ENCODE results near the gene PTPRN2. TPM values are rescaled to one million over a fixed set of nuclear protein-coding genes. Genes with fewer than 3 reads are reported as not detected.
A peak's percentile ranks its signal among the peaks of the same experiment; 100 is the strongest.
"Not testable (repeated sequence)": the region's sequence is repeated elsewhere in the genome, so short reads cannot be mapped to it uniquely, and the experiment has no call there.

PTPRN2 gene
- total and polyA plus RNA-seq, 2 of the 13 experiments (the other 11 are each of a cell fraction or from before 2014, with no cell fraction given): 2.5 to 24.2 TPM

DNA sequence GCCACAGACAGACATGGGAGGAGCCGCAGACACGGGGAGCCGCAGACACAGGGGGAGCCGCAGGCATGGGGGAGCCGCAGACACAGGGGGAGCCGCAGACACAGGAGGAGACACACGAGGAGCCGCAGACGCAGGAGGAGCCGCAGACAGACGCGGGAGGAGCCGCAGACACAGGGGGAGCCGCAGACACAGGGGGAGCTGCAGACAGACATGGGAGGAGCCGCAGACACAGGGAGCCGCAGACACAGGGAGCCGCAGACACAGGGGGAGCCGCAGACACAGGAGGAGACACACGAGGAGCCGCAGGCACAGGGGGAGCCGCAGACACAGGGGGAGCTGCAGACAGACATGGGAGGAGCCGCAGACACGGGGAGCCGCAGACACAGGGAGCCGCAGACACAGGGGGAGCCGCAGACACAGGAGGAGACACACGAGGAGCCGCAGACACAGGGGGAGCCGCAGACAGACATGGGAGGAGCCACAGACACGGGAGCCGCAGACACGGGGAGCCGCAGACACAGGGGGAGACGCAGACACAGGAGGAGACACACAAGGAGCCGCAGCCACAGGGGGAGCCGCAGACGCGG is 313.8 kb downstream of the PTPRN2 start:
- H3K27ac ChIP-seq (ENCODE audit: extremely low read length, insufficient read depth, low read length); H3K4me1 ChIP-seq (ENCODE audit: insufficient read depth, low read length); intact Hi-C loops (cut with micrococcal nuclease; ENCODE audit: unreplicated experiment); H3K9me3 ChIP-seq (ENCODE audit: low read length); H3K4me3 ChIP-seq (replicated peaks in 1 of 3; ENCODE audit: insufficient read depth in 1 of 3, low read depth in 2 of 3, low read length in 3 of 3); CTCF ChIA-PET (ENCODE audit: low intra/inter-chr PET ratio, low total read pairs); H3K36me3 ChIP-seq (replicated peaks in 1 of 2; ENCODE audit: control insufficient read depth in 1 of 2, insufficient read depth in 2 of 2, low read length in 2 of 2); H4K20me1 ChIP-seq (ENCODE audit: insufficient read depth, low read length); H3K79me2 ChIP-seq (ENCODE audit: insufficient read depth, low read length); H3K9ac ChIP-seq (ENCODE audit: insufficient read depth, low read depth, low read length); H2AFZ ChIP-seq (ENCODE audit: low read length); H3K27me3 ChIP-seq (ENCODE audit: control insufficient read depth in 1 of 2, insufficient read depth in 2 of 2, low read length in 2 of 2); H3K4me2 ChIP-seq (ENCODE audit: low read depth, low read length); BruUV-seq (replicated peaks); ATAC-seq; in situ Hi-C loops (cut with HindIII; ENCODE audit: extremely low pct_ligation_motif_present, low pct_unique_long_range_greater_than_20kb); FAIRE-seq; DNase-seq (ENCODE audit: low spot score): not testable (repeated sequence)
- TF ChIP-seq, protein P1, sequence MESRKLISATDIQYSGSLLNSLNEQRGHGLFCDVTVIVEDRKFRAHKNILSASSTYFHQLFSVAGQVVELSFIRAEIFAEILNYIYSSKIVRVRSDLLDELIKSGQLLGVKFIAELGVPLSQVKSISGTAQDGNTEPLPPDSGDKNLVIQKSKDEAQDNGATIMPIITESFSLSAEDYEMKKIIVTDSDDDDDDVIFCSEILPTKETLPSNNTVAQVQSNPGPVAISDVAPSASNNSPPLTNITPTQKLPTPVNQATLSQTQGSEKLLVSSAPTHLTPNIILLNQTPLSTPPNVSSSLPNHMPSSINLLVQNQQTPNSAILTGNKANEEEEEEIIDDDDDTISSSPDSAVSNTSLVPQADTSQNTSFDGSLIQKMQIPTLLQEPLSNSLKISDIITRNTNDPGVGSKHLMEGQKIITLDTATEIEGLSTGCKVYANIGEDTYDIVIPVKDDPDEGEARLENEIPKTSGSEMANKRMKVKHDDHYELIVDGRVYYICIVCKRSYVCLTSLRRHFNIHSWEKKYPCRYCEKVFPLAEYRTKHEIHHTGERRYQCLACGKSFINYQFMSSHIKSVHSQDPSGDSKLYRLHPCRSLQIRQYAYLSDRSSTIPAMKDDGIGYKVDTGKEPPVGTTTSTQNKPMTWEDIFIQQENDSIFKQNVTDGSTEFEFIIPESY (CRISPR knock-in tag; IDR thresholded peaks at IDR 0.05): 0 out of 2 replicates have a peak, but pooled peaks have one; percentile 20
- POLR2A ChIA-PET: interaction anchor here (1.4 to 1.8 kb wide), 2 partner anchors 10 kb away, joined by 4 to 12 read pairs; no protein-coding TSS in a partner anchor
- WGBS (ENCODE audit: low lambda C conversion rate): 91% methylated on average over 38 of the region's 38 CpGs

DNA sequence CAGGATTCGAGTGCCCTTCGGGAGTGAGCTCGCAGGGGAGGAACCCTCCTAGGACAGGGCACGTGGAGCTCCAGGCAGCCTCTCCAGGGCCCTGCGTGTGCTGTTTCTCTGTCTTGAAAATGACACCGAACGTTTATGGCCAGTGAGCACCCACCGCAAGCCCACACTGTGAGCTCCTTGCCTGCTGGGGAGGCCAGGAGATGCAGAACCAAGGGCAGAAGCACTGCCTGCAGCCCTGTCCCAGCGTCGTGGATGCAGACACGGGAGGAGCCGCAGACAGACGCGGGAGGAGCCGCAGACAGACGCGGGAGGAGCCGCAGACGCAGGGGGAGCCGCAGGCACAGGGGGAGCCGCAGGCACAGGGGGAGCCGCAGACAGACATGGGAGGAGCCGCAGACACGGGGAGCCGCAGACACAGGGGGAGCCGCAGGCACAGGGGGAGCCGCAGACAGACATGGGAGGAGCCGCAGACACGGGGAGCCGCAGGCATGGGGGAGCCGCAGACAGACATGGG is 314.4 kb downstream of the PTPRN2 start:
- POLR2A ChIA-PET: interaction anchor here (1.8 kb wide), 1 partner anchor 9 kb away, joined by 12 read pairs; no protein-coding TSS in a partner anchor

More for the DNA sequence above, 314.4 kb downstream of the PTPRN2 start:
- Histone ChIP-seq H3K27me3 (ENCODE audit: control insufficient read depth in 1 of 2, insufficient read depth in 2 of 2, low read length in 2 of 2) (no peaks in the 10 kb centered on the region), H4K20me1 (ENCODE audit: insufficient read depth, low read length) (peaks cover 10% of the 10 kb centered on the region; the same call in 1 of the 2 replicates), H3K36me3 (replicated peaks in 1 of 2; ENCODE audit: control insufficient read depth in 1 of 2, insufficient read depth in 2 of 2, low read length in 2 of 2) (no peaks in the 10 kb centered on the region), H2AFZ (ENCODE audit: low read length) (no peak overlapping the region), H3K79me2 (ENCODE audit: insufficient read depth, low read length) (no peaks in the 10 kb centered on the region), H3K9me3 (ENCODE audit: low read length) (no peaks in the 10 kb centered on the region), H3K4me3 (replicated peaks in 1 of 3; ENCODE audit: insufficient read depth in 1 of 3, low read depth in 2 of 3, low read length in 3 of 3) (no peak overlapping the region), H3K4me1 (ENCODE audit: insufficient read depth, low read length) (peaks cover 9% of the 10 kb centered on the region), H3K27ac (ENCODE audit: extremely low read length, insufficient read depth, low read length) (no peak overlapping the region), H3K4me2 (ENCODE audit: low read depth, low read length) (no peak overlapping the region), H3K9ac (ENCODE audit: insufficient read depth, low read depth, low read length) (no peak overlapping the region)
- CTCF ChIA-PET (ENCODE audit: low intra/inter-chr PET ratio, low total read pairs): no interaction called here
- intact Hi-C loops (cut with micrococcal nuclease; ENCODE audit: unreplicated experiment): no loop called here
- no TSS peak for BruUV-seq (replicated peaks)
- in situ Hi-C loops (cut with HindIII; ENCODE audit: extremely low pct_ligation_motif_present, low pct_unique_long_range_greater_than_20kb): no loop called here
- TF ChIP-seq, protein P1 (CRISPR knock-in tag; IDR thresholded peaks at IDR 0.05): 0 out of 2 replicates have a peak, but pooled peaks have one; percentile 58
- TF ChIP-seq SKI (IDR thresholded peaks at IDR 0.05; ENCODE audit: partially characterized antibody): peak; percentile 15
- TF ChIP-seq ZNF234 (CRISPR knock-in tag; conservative IDR thresholded peaks at IDR 0.05): no peak
- ATAC-seq: no peak
- WGBS (ENCODE audit: low lambda C conversion rate): 83% methylated on average over 23 of the region's 31 CpGs
- no peak for FAIRE-seq
- DNase-seq (ENCODE audit: low spot score): no peak
